Left lung (tissue), 10 donors: ENCODE data around the gene CCDC158. TPM values are rescaled to one million over a fixed set of nuclear protein-coding genes. Genes with fewer than 3 reads are reported as not detected.

Experiments
- ATAC-seq: fragments of 200-7000 bp; cut with Tn5 transposase; one replicate; pipeline ENCODE4 v1.9.1; 2020; ENCODE audit warnings: moderate library complexity
- DNase-seq, 4 donors: peaks; one replicate each; pipeline ENCODE4 v3.0.0-alpha.2; 2013 to 2020
- H3K27ac ChIP-seq, 2 donors: fragments of 200-600 bp; sonication (generic) in 1 of 2; one replicate each; pipeline versions ENCODE4 v1.5.0 to v1.8.0; 2020 to 2021
- H3K27me3 ChIP-seq, 2 donors: fragments of 200-600 bp; sonication (generic) in 1 of 2; one replicate each; pipeline versions ENCODE4 v1.5.0 to v1.8.0; 2020 to 2021
- H3K36me3 ChIP-seq, 2 donors: fragments of 200-600 bp; sonication (generic) in 1 of 2; one replicate each; pipeline versions ENCODE4 v1.5.0 to v1.8.0; 2020 to 2021
- H3K4me1 ChIP-seq, 2 donors: fragments of 200-600 bp; one replicate each; pipeline ENCODE4 v1.8.0; 2021
- H3K4me3 ChIP-seq, 2 donors: fragments of 200-600 bp; sonication (generic) in 1 of 2; one replicate each; pipeline versions ENCODE4 v1.5.0 to v1.8.0; 2020 to 2021; ENCODE audit warnings: mild to moderate bottlenecking in 1 of 2
- H3K9me3 ChIP-seq, 2 donors: fragments of 200-600 bp; sonication (generic) in 1 of 2; one replicate each; pipeline versions ENCODE4 v1.5.0 to v1.8.0; 2020 to 2021
- intact Hi-C, 2 donors: fragments of 100-400 bp; cut with DNase I; formaldehyde crosslinking; loops; one replicate each; pipeline versions ENCODE4 v1.11.2 to v1.14.2; 2022
- polyA plus RNA-seq, 6 donors: library from polyadenylated mRNA; unstranded; fragments of 120-200 nt; gene quantifications; one replicate each; pipeline ENCODE4 v1.2.1, GENCODE V29; 2013; ENCODE audit not compliant: insufficient read length in 6 of 6
- total RNA-seq, 2 donors: library from RNA; stranded (reverse); fragmentation: NEBNext Ultra II Directional; extraction: Animal tissue kit (Norgen Biotek cat#: 25700); gene quantifications; one replicate each; pipeline ENCODE4 v1.2.1, GENCODE V29; 2021
- TF ChIP-seq, protein P1 (sequence below), 2 donors: fragments of 200-600 bp; sonication (generic) in 1 of 2; IDR thresholded peaks; one replicate each; pipeline versions ENCODE4 v1.5.0 to v1.8.0; 2021; ENCODE audit warnings: antibody characterized with exemption in 2 of 2
- donor health status: DM: no; HTN: yes; CAD: no.
- donor health status: DM: no; HTN: no; CAD: no.

The CCDC158 gene
- total and polyA plus RNA-seq, 8 donors: 0.47 to 1.6 (median 0.84) TPM

DNA sequence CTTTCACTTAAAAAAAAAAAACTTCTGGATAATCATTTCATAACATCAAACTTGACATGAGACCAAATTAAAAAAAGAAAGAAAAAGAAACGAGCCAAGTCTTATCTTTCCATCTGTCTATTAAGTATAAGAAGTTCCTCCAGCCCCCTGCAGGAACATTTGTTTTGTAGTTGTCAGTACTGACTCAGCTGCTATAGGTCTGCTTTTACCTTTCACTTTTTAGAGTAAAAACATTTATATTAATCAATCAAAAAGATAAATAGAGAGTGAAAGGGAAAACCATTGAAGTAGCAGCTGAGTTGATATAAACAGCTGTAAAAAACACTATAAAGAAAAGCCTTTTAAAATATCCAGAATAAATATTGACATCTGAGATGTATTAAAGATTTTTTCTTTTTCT is 46.1 kb downstream of the CCDC158 start:
- Histone ChIP-seq H3K9me3 (no peaks in the 10 kb centered on the region), H3K4me3 (no peak overlapping the region), H3K27ac (no peak overlapping the region), H3K27me3 (no peaks in the 10 kb centered on the region), H3K36me3 (no peaks in the 10 kb centered on the region), H3K4me1 (peaks cover 0 to 7% of the 10 kb centered on the region in 2 donors)
- ATAC-seq (no peak), DNase-seq (no peak)
- TF ChIP-seq, protein P1, sequence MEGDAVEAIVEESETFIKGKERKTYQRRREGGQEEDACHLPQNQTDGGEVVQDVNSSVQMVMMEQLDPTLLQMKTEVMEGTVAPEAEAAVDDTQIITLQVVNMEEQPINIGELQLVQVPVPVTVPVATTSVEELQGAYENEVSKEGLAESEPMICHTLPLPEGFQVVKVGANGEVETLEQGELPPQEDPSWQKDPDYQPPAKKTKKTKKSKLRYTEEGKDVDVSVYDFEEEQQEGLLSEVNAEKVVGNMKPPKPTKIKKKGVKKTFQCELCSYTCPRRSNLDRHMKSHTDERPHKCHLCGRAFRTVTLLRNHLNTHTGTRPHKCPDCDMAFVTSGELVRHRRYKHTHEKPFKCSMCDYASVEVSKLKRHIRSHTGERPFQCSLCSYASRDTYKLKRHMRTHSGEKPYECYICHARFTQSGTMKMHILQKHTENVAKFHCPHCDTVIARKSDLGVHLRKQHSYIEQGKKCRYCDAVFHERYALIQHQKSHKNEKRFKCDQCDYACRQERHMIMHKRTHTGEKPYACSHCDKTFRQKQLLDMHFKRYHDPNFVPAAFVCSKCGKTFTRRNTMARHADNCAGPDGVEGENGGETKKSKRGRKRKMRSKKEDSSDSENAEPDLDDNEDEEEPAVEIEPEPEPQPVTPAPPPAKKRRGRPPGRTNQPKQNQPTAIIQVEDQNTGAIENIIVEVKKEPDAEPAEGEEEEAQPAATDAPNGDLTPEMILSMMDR (IDR thresholded peaks at IDR 0.05): no peak
- intact Hi-C loops: no loop called here

DNA sequence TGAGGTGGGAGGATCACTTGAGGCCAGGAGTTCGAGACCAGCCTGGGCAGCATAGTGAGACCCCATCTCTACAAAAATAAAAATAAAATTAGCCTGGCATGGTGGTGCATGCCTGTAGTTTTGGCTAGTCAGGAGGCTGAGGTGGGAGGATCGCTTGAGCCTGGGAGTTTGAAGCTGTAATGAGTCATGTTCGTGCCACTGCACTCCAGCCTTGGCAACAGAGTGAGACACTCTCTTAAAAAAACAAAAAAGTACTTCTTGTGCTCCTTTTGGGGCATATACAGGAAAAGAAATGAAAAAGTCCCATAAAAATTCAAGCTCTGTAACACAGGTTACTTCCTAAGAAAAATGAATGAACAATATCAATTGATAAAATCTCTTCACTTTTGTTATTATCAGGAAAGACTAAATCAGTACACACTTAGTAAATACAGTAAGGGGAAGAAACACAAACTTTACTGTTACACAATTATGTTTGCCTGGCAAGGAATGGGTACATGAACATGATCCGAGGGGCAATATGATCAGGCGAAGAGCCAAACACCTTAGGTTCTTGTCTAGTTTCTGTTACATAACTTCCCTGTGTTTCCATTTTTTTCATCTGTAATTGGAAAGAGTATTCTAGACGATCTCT is 46.9 kb downstream of the CCDC158 start:
- peaks cover 0 to 7% of the 10 kb centered on the region in 2 donors for H3K4me1 ChIP-seq
- intact Hi-C loops: no loop called here
- no peak overlapping the region for H3K27ac ChIP-seq
- TF ChIP-seq, protein P1 (IDR thresholded peaks at IDR 0.05): no peak
- no peak overlapping the region for H3K4me3 ChIP-seq
- DNase-seq (no peak), ATAC-seq (peak; percentile 58)
- H3K36me3 ChIP-seq: no peaks in the 10 kb centered on the region
- no peaks in the 10 kb centered on the region for H3K9me3 ChIP-seq
- no peaks in the 10 kb centered on the region for H3K27me3 ChIP-seq

DNA sequence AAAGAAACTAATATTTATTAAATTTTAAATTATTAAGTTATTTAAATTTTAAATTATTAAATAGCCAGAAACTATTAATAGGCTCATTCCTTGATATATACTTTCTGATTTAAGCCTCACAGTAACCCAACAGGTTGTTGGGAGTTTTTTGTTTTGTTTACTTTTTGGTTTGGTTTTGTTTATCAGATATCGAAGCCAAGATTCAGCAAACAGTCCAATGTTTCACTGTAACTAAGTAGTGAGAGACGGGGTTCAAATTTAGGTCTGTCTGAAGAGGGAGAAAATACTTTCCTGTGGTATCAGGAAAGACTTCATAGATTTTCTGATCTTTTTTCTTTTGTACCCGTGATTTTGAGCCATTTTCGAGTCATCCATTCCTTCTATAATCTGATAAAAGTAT is 54.2 kb downstream of the CCDC158 start:
- Histone ChIP-seq H3K9me3 (no peaks in the 10 kb centered on the region), H3K27me3 (no peaks in the 10 kb centered on the region), H3K27ac (no peak overlapping the region), H3K4me1 (no peaks in the 10 kb centered on the region), H3K4me3 (no peak overlapping the region), H3K36me3 (no peaks in the 10 kb centered on the region)
- peak in 1 of 4 donors; percentile 27 for DNase-seq
- no peak for ATAC-seq
- TF ChIP-seq, protein P1 (IDR thresholded peaks at IDR 0.05): no peak
- intact Hi-C loops: no loop called here

DNA sequence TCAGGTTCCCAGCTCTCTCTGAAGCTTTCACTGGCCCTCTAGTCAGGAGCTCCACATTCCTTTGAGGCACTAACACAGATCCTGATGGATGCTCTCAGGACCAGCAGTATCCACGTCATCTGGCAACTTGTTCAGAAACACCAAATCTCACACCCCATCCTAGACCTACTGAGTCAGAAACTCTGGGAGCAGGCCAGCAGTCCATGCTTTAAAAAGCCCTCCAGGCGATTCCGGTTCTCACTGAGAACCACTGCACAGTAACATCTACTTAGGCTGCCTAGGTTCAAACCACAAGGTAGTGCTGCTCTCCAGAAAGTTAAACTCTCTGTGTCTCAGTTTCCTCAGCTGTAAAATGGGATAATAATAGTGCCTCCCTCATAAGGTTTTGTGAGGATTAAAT is 55.3 kb downstream of the CCDC158 start:
- no peaks in the 10 kb centered on the region for H3K4me1 ChIP-seq
- H3K27me3 ChIP-seq: no peaks in the 10 kb centered on the region
- H3K27ac ChIP-seq: no peak overlapping the region
- TF ChIP-seq, protein P1 (IDR thresholded peaks at IDR 0.05): no peak
- H3K9me3 ChIP-seq: no peaks in the 10 kb centered on the region
- DNase-seq (no peak), ATAC-seq (no peak)
- H3K36me3 ChIP-seq: no peaks in the 10 kb centered on the region
- H3K4me3 ChIP-seq: no peak overlapping the region
- intact Hi-C loops: no loop called here

DNA sequence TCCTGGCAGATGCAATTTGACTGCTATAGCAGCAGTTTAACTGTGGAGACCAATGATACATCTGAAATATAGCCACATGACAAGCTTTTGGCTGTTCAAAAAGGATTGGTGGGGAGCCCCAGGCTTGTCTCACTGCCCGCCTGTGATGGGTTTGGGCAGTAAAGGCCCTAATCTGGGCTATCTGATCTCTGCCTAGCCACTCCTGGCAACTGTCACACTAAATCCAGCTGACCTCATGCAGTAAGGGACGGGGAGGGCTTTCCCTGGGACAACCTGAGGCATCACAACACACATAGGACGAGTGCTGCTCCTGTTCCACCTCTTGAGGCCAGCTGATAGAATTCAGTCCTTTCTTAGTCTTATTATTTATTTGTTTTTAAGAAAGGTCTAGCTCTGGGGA is 56.2 kb downstream of the CCDC158 start:
- H3K36me3 ChIP-seq: no peaks in the 10 kb centered on the region
- intact Hi-C loops: no loop called here
- H3K27ac ChIP-seq: no peak overlapping the region
- ATAC-seq (no peak), DNase-seq (no peak)
- TF ChIP-seq, protein P1 (IDR thresholded peaks at IDR 0.05): no peak
- no peaks in the 10 kb centered on the region for H3K27me3 ChIP-seq
- no peak overlapping the region for H3K4me3 ChIP-seq
- peaks cover 0 to 8% of the 10 kb centered on the region in 2 donors for H3K9me3 ChIP-seq
- no peaks in the 10 kb centered on the region for H3K4me1 ChIP-seq
